DOHH2 (cell line): Measurements from ENCODE around the gene TBX20.

Source experiments
- EZH2phosphoT487 ChIP-seq: fragments of 200-600 bp; sonication (generic); IDR thresholded peaks from 2 replicates; pipeline ENCODE4 v1.6.1; 2017; ENCODE audit warnings: borderline replicate concordance, mild to moderate bottlenecking, antibody characterized with exemption, low read length, moderate library complexity, mixed read lengths
- TF ChIP-seq, protein P1 (sequence below): fragments of 200-600 bp; sonication (generic); IDR thresholded peaks from one replicate; pipeline ENCODE4 v1.5.1; 2014; ENCODE audit warnings: antibody characterized with exemption, mild to moderate bottlenecking, low read depth, low read length; ENCODE audit not compliant: poor library complexity, severe bottlenecking

DNA sequence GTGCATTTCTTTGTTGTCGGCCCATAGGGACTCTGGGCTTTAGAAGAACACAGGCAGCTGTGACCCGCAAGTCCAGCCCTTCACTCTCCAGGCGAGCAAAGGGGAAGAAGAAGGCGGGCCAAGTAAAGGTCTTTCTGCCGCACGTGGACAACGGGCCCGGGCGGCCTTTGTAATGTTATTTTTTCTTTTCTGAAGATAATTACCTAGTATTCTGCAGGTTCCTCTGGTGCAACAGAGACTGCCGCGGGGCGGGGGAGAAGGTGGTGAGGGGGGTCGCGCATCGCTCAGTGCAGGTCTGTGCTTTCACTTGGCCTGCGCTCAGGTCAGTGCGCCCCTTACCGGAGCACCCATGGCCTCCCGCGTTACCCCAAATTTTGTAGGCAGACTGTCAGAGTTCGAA is 7.1 kb upstream of the TBX20 start:
- TF ChIP-seq, protein P1, sequence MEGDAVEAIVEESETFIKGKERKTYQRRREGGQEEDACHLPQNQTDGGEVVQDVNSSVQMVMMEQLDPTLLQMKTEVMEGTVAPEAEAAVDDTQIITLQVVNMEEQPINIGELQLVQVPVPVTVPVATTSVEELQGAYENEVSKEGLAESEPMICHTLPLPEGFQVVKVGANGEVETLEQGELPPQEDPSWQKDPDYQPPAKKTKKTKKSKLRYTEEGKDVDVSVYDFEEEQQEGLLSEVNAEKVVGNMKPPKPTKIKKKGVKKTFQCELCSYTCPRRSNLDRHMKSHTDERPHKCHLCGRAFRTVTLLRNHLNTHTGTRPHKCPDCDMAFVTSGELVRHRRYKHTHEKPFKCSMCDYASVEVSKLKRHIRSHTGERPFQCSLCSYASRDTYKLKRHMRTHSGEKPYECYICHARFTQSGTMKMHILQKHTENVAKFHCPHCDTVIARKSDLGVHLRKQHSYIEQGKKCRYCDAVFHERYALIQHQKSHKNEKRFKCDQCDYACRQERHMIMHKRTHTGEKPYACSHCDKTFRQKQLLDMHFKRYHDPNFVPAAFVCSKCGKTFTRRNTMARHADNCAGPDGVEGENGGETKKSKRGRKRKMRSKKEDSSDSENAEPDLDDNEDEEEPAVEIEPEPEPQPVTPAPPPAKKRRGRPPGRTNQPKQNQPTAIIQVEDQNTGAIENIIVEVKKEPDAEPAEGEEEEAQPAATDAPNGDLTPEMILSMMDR: no peak
- no peak for TF ChIP-seq EZH2phosphoT487
